Panc1 (cell line): ENCODE measurements around the gene HSD3B2.

Source experiments
- POLR2AphosphoS5 ChIP-seq: IDR thresholded peaks from 2 replicates; pipeline ENCODE4 v1.6.1; 2012; ENCODE audit warnings: mild to moderate bottlenecking, low read depth, low read length, moderate library complexity
- TF ChIP-seq, protein P1 (sequence below): fragments of 450-650 bp; IDR thresholded peaks from 2 replicates; pipeline ENCODE4 v1.5.1; 2017; ENCODE audit warnings: mild to moderate bottlenecking

DNA sequence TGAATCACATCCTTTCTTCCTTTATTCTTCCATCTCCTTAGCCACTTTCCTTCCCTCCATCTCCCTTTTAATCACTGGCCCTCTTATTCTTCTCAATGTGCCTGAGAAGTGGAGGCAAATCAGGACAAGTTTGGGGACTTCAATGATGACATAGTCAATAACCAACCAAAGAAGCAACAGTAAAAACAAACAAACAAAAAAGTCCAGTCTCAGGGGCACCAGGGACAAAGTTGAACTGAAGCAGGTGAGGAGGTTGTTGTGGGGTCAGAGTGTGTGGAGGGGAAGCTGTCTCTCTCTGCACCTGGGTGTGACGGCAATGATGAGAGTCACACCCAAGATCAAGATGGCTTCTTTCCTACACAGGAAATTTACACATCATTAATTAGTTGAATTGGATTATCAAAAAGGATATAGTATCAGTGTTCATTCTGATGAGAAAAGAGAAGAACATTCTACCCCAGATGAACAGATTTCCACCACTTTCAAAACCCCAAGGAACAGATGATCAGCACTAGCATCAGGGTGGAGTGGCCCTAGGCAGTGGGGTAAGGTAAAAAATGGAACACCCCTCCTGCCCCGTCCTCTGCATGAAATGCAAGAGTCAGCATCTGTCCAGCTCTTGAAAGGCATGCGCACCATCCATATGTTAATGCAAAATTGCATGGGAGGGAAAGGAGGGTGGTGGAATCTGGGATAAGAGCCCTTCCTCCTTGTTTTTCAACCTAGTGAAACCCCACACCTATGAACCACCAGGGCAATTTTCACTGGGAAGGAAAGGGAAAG lies 32.6 kb downstream of the HSD3B2 start:
- TF ChIP-seq, protein P1, sequence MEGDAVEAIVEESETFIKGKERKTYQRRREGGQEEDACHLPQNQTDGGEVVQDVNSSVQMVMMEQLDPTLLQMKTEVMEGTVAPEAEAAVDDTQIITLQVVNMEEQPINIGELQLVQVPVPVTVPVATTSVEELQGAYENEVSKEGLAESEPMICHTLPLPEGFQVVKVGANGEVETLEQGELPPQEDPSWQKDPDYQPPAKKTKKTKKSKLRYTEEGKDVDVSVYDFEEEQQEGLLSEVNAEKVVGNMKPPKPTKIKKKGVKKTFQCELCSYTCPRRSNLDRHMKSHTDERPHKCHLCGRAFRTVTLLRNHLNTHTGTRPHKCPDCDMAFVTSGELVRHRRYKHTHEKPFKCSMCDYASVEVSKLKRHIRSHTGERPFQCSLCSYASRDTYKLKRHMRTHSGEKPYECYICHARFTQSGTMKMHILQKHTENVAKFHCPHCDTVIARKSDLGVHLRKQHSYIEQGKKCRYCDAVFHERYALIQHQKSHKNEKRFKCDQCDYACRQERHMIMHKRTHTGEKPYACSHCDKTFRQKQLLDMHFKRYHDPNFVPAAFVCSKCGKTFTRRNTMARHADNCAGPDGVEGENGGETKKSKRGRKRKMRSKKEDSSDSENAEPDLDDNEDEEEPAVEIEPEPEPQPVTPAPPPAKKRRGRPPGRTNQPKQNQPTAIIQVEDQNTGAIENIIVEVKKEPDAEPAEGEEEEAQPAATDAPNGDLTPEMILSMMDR, result no peak
- TF ChIP-seq POLR2AphosphoS5, result no peak
